ENCODE results near the gene ASNSD1.
"Not testable (repeated sequence)": the region's sequence is repeated elsewhere in the genome, so short reads cannot be mapped to it uniquely, and the experiment has no call there.

ASNSD1 gene

GRCh38 chr2:189659734-189660133, 1.5 kb upstream of the ASNSD1 start:
- no peak for FAIRE-seq
- TF ChIP-seq CTCF (IDR thresholded peaks at IDR 0.05; ENCODE audit: insufficient read depth, missing control alignments) = no peak

GRCh38 chr2:189660803-189661147, 484 bp upstream of the ASNSD1 start:
- no peak for DNase-seq (ENCODE audit: insufficient read length, low spot score)
- no peak for FAIRE-seq
- TF ChIP-seq CTCF (IDR thresholded peaks at IDR 0.05; ENCODE audit: insufficient read depth, missing control alignments) = no peak

More at GRCh38 chr2:189659734-189660133, 1.5 kb upstream of the ASNSD1 start:
- no peak for DNase-seq (ENCODE audit: insufficient read length, low spot score)

GRCh38 chr2:189661957-189662321, 680 bp downstream of the ASNSD1 start:
- TF ChIP-seq CTCF (IDR thresholded peaks at IDR 0.05; ENCODE audit: insufficient read depth, missing control alignments) = no peak
- FAIRE-seq (no peak), DNase-seq (ENCODE audit: insufficient read length, low spot score) (no peak)

GRCh38 chr2:189662669-189663226, 1.5 kb downstream of the ASNSD1 start:
- FAIRE-seq (no peak), DNase-seq (ENCODE audit: insufficient read length, low spot score) (no peak)
- TF ChIP-seq CTCF (IDR thresholded peaks at IDR 0.05; ENCODE audit: insufficient read depth, missing control alignments) = no peak

- not testable (repeated sequence) for DNase-seq (ENCODE audit: insufficient read length, low spot score); FAIRE-seq
Observed at GRCh38 chr2:189663319-189663718, 2.1 kb downstream of the ASNSD1 start.

GRCh38 chr2:189669913-189670312, 8.7 kb downstream of the ASNSD1 start:
- DNase-seq (ENCODE audit: insufficient read length, low spot score) (no peak), FAIRE-seq (no peak)
- no peak for TF ChIP-seq CTCF (IDR thresholded peaks at IDR 0.05; ENCODE audit: insufficient read depth, missing control alignments)

- FAIRE-seq = peak; percentile 32
- no peak for DNase-seq (ENCODE audit: insufficient read length, low spot score)
- no peak for TF ChIP-seq CTCF (IDR thresholded peaks at IDR 0.05; ENCODE audit: insufficient read depth, missing control alignments)
Observed at GRCh38 chr2:189673661-189674373, 12.6 kb downstream of the ASNSD1 start.

All from D721Med (cell line).